Measurements from ENCODE around the gene UVRAG.

Gene UVRAG

DNA sequence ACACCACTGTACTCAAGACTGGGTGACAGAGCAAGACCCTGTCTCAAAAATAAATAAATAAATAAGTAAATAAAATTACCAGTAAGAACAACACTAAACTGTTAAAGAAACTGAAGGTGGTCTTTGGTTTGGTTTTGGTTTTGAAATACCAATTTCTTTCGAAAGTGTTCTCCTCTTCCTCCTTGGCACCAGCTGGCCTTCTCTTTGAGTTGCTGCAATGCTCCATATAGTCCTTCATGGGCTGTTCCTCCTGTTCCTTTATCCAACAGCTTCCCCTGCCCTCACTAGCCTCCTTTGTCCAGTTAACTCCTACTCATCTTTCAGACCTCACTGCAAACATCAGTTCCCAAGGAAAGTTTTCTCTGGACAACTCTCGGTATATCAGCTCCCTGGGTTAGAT is 5.0 kb upstream of the UVRAG start:
- no peak for TF ChIP-seq ZNF24 (tag by site-specific recombination; IDR thresholded peaks at IDR 0.05)
- no peak for TF ChIP-seq ZNF423 (tag by site-specific recombination; IDR thresholded peaks at IDR 0.05)
- TF ChIP-seq ZFP69B (tag by site-specific recombination; IDR thresholded peaks at IDR 0.05) = no peak
- TF ChIP-seq ZIC2 (tag by site-specific recombination; IDR thresholded peaks at IDR 0.05) = no peak
- TF ChIP-seq ZNF585B (tag by site-specific recombination; IDR thresholded peaks at IDR 0.05) = no peak
- no peak for TF ChIP-seq ZBTB8A (tag by site-specific recombination; IDR thresholded peaks at IDR 0.05)
- TF ChIP-seq ZNF211 (tag by site-specific recombination; IDR thresholded peaks at IDR 0.05; ENCODE audit: low read depth) = no peak
- no peak for TF ChIP-seq KLF7 (tag by site-specific recombination; IDR thresholded peaks at IDR 0.05; ENCODE audit: borderline replicate concordance)
- no peak for TF ChIP-seq ZNF433 (tag by site-specific recombination; IDR thresholded peaks at IDR 0.05; ENCODE audit: low read depth)
- TF ChIP-seq GLI4 (tag by site-specific recombination; IDR thresholded peaks at IDR 0.05) = no peak
- TF ChIP-seq, protein P1, sequence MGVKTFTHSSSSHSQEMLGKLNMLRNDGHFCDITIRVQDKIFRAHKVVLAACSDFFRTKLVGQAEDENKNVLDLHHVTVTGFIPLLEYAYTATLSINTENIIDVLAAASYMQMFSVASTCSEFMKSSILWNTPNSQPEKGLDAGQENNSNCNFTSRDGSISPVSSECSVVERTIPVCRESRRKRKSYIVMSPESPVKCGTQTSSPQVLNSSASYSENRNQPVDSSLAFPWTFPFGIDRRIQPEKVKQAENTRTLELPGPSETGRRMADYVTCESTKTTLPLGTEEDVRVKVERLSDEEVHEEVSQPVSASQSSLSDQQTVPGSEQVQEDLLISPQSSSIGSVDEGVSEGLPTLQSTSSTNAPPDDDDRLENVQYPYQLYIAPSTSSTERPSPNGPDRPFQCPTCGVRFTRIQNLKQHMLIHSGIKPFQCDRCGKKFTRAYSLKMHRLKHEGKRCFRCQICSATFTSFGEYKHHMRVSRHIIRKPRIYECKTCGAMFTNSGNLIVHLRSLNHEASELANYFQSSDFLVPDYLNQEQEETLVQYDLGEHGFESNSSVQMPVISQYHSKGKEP (tag by site-specific recombination; IDR thresholded peaks at IDR 0.05) = no peak
- TF ChIP-seq, protein P2, sequence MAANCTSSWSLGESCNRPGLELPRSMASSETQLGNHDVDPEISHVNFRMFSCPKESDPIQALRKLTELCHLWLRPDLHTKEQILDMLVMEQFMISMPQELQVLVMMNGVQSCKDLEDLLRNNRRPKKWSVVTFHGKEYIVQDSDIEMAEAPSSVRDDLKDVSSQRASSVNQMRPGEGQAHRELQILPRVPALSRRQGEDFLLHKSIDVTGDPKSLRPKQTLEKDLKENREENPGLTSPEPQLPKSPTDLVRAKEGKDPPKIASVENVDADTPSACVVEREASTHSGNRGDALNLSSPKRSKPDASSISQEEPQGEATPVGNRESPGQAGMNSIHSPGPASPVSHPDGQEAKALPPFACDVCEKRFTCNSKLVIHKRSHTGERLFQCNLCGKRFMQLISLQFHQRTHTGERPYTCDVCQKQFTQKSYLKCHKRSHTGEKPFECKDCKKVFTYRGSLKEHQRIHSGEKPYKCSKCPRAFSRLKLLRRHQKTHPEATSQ (tag by site-specific recombination; IDR thresholded peaks at IDR 0.05) = no peak
- TF ChIP-seq, protein P3, sequence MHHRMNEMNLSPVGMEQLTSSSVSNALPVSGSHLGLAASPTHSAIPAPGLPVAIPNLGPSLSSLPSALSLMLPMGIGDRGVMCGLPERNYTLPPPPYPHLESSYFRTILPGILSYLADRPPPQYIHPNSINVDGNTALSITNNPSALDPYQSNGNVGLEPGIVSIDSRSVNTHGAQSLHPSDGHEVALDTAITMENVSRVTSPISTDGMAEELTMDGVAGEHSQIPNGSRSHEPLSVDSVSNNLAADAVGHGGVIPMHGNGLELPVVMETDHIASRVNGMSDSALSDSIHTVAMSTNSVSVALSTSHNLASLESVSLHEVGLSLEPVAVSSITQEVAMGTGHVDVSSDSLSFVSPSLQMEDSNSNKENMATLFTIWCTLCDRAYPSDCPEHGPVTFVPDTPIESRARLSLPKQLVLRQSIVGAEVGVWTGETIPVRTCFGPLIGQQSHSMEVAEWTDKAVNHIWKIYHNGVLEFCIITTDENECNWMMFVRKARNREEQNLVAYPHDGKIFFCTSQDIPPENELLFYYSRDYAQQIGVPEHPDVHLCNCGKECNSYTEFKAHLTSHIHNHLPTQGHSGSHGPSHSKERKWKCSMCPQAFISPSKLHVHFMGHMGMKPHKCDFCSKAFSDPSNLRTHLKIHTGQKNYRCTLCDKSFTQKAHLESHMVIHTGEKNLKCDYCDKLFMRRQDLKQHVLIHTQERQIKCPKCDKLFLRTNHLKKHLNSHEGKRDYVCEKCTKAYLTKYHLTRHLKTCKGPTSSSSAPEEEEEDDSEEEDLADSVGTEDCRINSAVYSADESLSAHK (tag by site-specific recombination; IDR thresholded peaks at IDR 0.05) = no peak
- no peak for TF ChIP-seq ZNF302 (tag by site-specific recombination; IDR thresholded peaks at IDR 0.05; ENCODE audit: low read depth)
- TF ChIP-seq SCRT1 (tag by site-specific recombination; IDR thresholded peaks at IDR 0.05; ENCODE audit: borderline replicate concordance) = no peak
- H3K4me3 ChIP-seq (ENCODE audit: low read depth, low read length) = no peak overlapping the region
- H3K36me3 ChIP-seq (ENCODE audit: control insufficient read depth in 2 of 2, insufficient read depth in 1 of 2, low read length in 2 of 2) = no peaks in the 10 kb centered on the region
- H3K9me3 ChIP-seq (ENCODE audit: control insufficient read depth, insufficient read depth, low read depth, low read length) = no peaks in the 10 kb centered on the region
- POLR2A ChIA-PET = no interaction called here
- no peaks in the 10 kb centered on the region for H3K4me1 ChIP-seq (ENCODE audit: control insufficient read depth, insufficient read depth, low read length)
- no peak overlapping the region for H3K27ac ChIP-seq (ENCODE audit: extremely low read depth, low read depth, low read length)
- CTCF ChIA-PET = interaction anchor here (0.7 to 3.4 kb wide), 3 partner anchors 7 to 58 kb away, joined by 3 to 17 read pairs (median 14); no protein-coding TSS in a partner anchor

DNA sequence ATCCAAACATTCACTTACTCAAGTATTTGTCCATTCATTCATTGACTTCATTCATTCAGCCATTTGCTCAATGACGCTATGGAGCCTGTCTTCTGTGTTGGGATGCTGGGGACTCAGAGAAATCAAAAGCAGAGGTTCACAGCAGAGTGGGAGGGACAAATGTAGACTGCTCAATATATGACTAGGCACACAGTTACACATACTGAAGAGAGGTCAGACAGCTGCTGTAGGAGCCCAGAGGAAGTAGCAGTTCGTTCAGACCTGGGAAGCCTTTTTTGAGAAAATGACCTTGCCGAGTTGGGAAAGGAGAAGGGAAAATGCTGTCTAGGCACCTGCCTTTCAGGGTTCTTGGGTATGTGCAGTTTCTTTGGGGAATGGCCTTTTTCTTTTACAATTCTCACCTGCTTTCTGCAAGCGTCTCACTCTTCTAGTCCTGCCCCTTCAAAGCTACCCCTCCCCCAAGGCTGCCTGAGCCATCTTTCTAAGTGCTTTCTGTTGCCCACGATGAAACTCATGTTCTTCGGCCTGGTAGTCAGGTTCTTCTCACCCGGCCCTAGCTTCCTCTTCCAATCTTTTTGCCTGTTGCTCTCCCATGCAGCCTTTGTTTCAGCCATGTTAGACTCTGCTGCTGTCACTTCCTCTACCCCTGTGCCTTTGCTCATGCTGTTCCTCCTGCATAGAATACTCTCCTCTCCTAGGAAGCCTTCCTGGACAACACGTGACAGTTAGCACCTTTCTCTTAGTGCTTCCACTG is 4.2 kb upstream of the UVRAG start:
- ChIA-PET POLR2A (no interaction called here), CTCF (interaction anchor here (3.1 to 3.4 kb wide), 2 partner anchors 8 to 57 kb away, joined by 14 to 17 read pairs; no protein-coding TSS in a partner anchor)
- Histone ChIP-seq H3K27ac (ENCODE audit: extremely low read depth, low read depth, low read length) (no peak overlapping the region), H3K4me3 (ENCODE audit: low read depth, low read length) (no peak overlapping the region), H3K9me3 (ENCODE audit: control insufficient read depth, insufficient read depth, low read depth, low read length) (no peaks in the 10 kb centered on the region), H3K36me3 (ENCODE audit: control insufficient read depth in 2 of 2, insufficient read depth in 1 of 2, low read length in 2 of 2) (no peaks in the 10 kb centered on the region), H3K4me1 (ENCODE audit: control insufficient read depth, insufficient read depth, low read length) (no peaks in the 10 kb centered on the region)
- peak; percentile 21; the same call in 1 of the 2 replicates for TF ChIP-seq ZNF623 (tag by site-specific recombination; IDR thresholded peaks at IDR 0.05)
- TF ChIP-seq, protein P4, sequence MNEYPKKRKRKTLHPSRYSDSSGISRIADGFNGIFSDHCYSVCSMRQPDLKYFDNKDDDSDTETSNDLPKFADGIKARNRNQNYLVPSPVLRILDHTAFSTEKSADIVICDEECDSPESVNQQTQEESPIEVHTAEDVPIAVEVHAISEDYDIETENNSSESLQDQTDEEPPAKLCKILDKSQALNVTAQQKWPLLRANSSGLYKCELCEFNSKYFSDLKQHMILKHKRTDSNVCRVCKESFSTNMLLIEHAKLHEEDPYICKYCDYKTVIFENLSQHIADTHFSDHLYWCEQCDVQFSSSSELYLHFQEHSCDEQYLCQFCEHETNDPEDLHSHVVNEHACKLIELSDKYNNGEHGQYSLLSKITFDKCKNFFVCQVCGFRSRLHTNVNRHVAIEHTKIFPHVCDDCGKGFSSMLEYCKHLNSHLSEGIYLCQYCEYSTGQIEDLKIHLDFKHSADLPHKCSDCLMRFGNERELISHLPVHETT (tag by site-specific recombination; IDR thresholded peaks at IDR 0.05) = no peak

Measured in HEK293 (cell line).